Keratinocyte (primary cell): Measurements from ENCODE around the gene SULT2B1. TPM values are rescaled to one million over a fixed set of nuclear protein-coding genes. Genes with fewer than 3 reads are reported as not detected.

ENCODE experiments used
- DNase-seq: peaks from one replicate; pipeline ENCODE4 v3.0.0-alpha.2; 2011; ENCODE audit warnings: low read depth, missing footprints, low spot score
- FAIRE-seq: peaks from 2 replicates; lab custom pipeline; 2011; peaks lifted over from hg19 to GRCh38; lab: Jason Lieb, UNC
- H2AFZ ChIP-seq: 2 replicates; pipeline ENCODE4 v1.6.0; 2012; ENCODE audit warnings: low read length, control low read depth, inconsistent platforms; ENCODE audit not compliant: control insufficient read depth
- H3K27ac ChIP-seq: 2 replicates; pipeline ENCODE4 v1.5.1; 2011; ENCODE audit warnings: low read length; ENCODE audit not compliant: control insufficient read depth, insufficient read depth
- H3K27me3 ChIP-seq: 3 replicates; pipeline ENCODE4 v1.6.0; 2011; ENCODE audit warnings: low read length; ENCODE audit not compliant: control insufficient read depth, insufficient read depth; ENCODE audit errors: extremely low read depth
- H3K36me3 ChIP-seq, 2 experiments: 2 replicates in 1 of 2; 3 replicates in 1 of 2; pipeline ENCODE4 v1.5.1; 2011; ENCODE audit warnings: low read length in 2 of 2, mild to moderate bottlenecking in 1 of 2; ENCODE audit not compliant: control insufficient read depth in 2 of 2, insufficient read depth in 2 of 2; ENCODE audit errors: extremely low read depth in 1 of 2
- H3K4me1 ChIP-seq: 3 replicates; pipeline ENCODE4 v1.5.1; 2011; ENCODE audit warnings: low read length; ENCODE audit not compliant: control insufficient read depth, insufficient read depth; ENCODE audit errors: extremely low read depth
- H3K4me2 ChIP-seq: 3 replicates; pipeline ENCODE4 v1.6.0; 2011; ENCODE audit warnings: low read depth, low read length; ENCODE audit not compliant: control insufficient read depth, insufficient read depth; ENCODE audit errors: extremely low read depth
- H3K4me3 ChIP-seq, 3 experiments: fragments of 200-600 bp in 1 of 3; sonication (generic) in 1 of 3; 2 replicates in 2 of 3; 3 replicates in 1 of 3; pipeline ENCODE4 v1.5.1; 2011 to 2016; ENCODE audit warnings: low read length in 3 of 3, mild to moderate bottlenecking in 3 of 3, control low read depth in 2 of 3, inconsistent platforms in 1 of 3, low read depth in 1 of 3, mixed read lengths in 1 of 3, mixed run types in 1 of 3, moderate library complexity in 1 of 3; ENCODE audit not compliant: control insufficient read depth in 2 of 3, insufficient read depth in 2 of 3; ENCODE audit errors: extremely low read depth in 1 of 3
- H3K79me2 ChIP-seq: 2 replicates; pipeline ENCODE4 v1.6.0; 2012; ENCODE audit warnings: low read length; ENCODE audit not compliant: control insufficient read depth, insufficient read depth
- H3K9ac ChIP-seq: 3 replicates; pipeline ENCODE4 v1.6.0; 2011; ENCODE audit warnings: low read length; ENCODE audit not compliant: control insufficient read depth, insufficient read depth; ENCODE audit errors: extremely low read depth
- H3K9me1 ChIP-seq: 3 replicates; pipeline ENCODE4 v1.6.0; 2011; ENCODE audit warnings: low read length; ENCODE audit not compliant: control insufficient read depth, insufficient read depth; ENCODE audit errors: extremely low read depth
- H3K9me3 ChIP-seq: 2 replicates; pipeline ENCODE4 v1.5.1; 2012; ENCODE audit warnings: low read depth, low read length; ENCODE audit not compliant: control insufficient read depth
- H4K20me1 ChIP-seq: 3 replicates; pipeline ENCODE4 v1.6.0; 2011; ENCODE audit warnings: low read length; ENCODE audit not compliant: control insufficient read depth, insufficient read depth; ENCODE audit errors: extremely low read depth
- CTCF ChIP-seq, 3 experiments: IDR thresholded peaks in 1 of 3; conservative IDR thresholded peaks in 1 of 3; optimal IDR thresholded peaks in 1 of 3; 2 replicates in 2 of 3; 3 replicates in 1 of 3; pipeline versions ENCODE3 to v1.5.1; 2011; ENCODE audit warnings: low read length in 3 of 3, mild to moderate bottlenecking in 3 of 3, moderate library complexity in 2 of 3, control low read depth in 1 of 3, inconsistent platforms in 1 of 3; ENCODE audit not compliant: insufficient read depth in 2 of 3; ENCODE audit errors: extremely low read depth in 1 of 3
- EZH2 ChIP-seq: IDR thresholded peaks from one replicate; pipeline ENCODE4 v1.6.1; 2012; ENCODE audit warnings: inconsistent platforms, mild to moderate bottlenecking, low read length, moderate library complexity
- dilution Hi-C: fragments of 300-500 bp; cut with MboI; formaldehyde crosslinking; loops from one replicate; pipeline ENCODE4 v1.7.0; 2020; ENCODE audit warnings: low sequenced_read_pairs; ENCODE audit not compliant: extremely low pct_ligation_motif_present
- polyA plus RNA-seq, 5 experiments: library from polyadenylated mRNA; depleted of rRNA in 3 of 5; stranded (reverse) in 3 of 5; stranded (forward) in 1 of 5; unstranded in 1 of 5; fragments of >200 nt; gene quantifications; 1 replicate in 1 of 5; 2 replicates in 3 of 5; 3 replicates in 1 of 5; pipeline versions ENCODE4 v1.2.1 to v1.2.3, GENCODE V29; 2011 to 2012; ENCODE audit warnings: missing spikeins in 2 of 5, low read depth in 1 of 5, low replicate concordance in 1 of 5

Gene SULT2B1
- polyA plus RNA-seq, 1 donor (not counting 4 experiments of a cell fraction or from before 2014, with no cell fraction given), result 6.0 TPM

GRCh38 chr19:48539503-48540096 is 12.4 kb upstream of the SULT2B1 start:
- dilution Hi-C loops, result no loop called here

GRCh38 chr19:48540110-48540509 is 11.9 kb upstream of the SULT2B1 start:
- FAIRE-seq, result no peak
- H3K27ac ChIP-seq, result no peak overlapping the region
- dilution Hi-C loops, result no loop called here

More at GRCh38 chr19:48539503-48540096, 12.4 kb upstream of the SULT2B1 start:
- Histone ChIP-seq H3K27me3 (no peaks in the 10 kb centered on the region), H2AFZ (no peak overlapping the region), H3K4me2 (no peak overlapping the region), H3K27ac (no peak overlapping the region), H3K36me3 (no peaks in the 10 kb centered on the region), H3K4me1 (peaks cover 12% of the 10 kb centered on the region), H3K79me2 (no peaks in the 10 kb centered on the region), H3K9ac (no peak overlapping the region), H4K20me1 (no peaks in the 10 kb centered on the region), H3K4me3 (no peak overlapping the region), H3K9me1 (no peaks in the 10 kb centered on the region), H3K9me3 (no peaks in the 10 kb centered on the region)
- TF ChIP-seq EZH2 (no peak), CTCF (optimal IDR thresholded peaks at IDR 0.05 in 1 of 3, IDR thresholded peaks at IDR 0.05 in 1 of 3, conservative IDR thresholded peaks at IDR 0.05 in 1 of 3; ENCODE audit: extremely low read depth in 1 of 3, insufficient read depth in 2 of 3, low read length in 3 of 3) (no peak)
- FAIRE-seq, result peak; percentile 39
- DNase-seq, result no peak

More at GRCh38 chr19:48540110-48540509, 11.9 kb upstream of the SULT2B1 start:
- no peaks in the 10 kb centered on the region for H3K9me3 ChIP-seq
- no peak overlapping the region for H3K4me2 ChIP-seq
- no peak overlapping the region for H2AFZ ChIP-seq
- H3K4me3 ChIP-seq, result no peak overlapping the region
- no peak for DNase-seq
- TF ChIP-seq EZH2 (no peak), CTCF (optimal IDR thresholded peaks at IDR 0.05 in 1 of 3, IDR thresholded peaks at IDR 0.05 in 1 of 3, conservative IDR thresholded peaks at IDR 0.05 in 1 of 3; ENCODE audit: extremely low read depth in 1 of 3, insufficient read depth in 2 of 3, low read length in 3 of 3) (no peak)
- no peaks in the 10 kb centered on the region for H3K9me1 ChIP-seq
- H3K79me2 ChIP-seq, result no peaks in the 10 kb centered on the region
- H3K4me1 ChIP-seq, result peaks cover 12% of the 10 kb centered on the region
- H3K36me3 ChIP-seq, result no peaks in the 10 kb centered on the region
- no peak overlapping the region for H3K9ac ChIP-seq
- H3K27me3 ChIP-seq, result no peaks in the 10 kb centered on the region
- H4K20me1 ChIP-seq, result no peaks in the 10 kb centered on the region
